ENCODE measurements around the gene MIS18A.

DNA sequence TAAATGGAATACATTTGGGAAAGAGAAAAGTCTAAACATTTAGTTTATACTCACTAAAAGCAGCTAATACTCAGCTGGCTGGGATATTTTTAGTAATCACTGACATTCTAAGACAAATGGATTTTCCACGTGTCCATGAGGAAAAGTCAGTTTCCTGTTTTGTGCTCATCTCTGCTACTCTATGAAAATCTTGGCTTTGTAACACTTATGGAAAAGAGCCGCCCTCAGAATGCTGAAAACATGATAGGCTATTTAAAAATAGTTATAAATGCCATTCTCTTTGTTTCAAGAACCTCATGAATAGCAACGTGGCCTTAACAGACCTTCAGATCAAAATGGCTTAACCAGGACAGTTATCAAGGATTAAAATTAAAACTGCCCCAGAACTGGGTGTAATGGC is 49.7 kb upstream of the MIS18A start:
- TF ChIP-seq, protein P1, sequence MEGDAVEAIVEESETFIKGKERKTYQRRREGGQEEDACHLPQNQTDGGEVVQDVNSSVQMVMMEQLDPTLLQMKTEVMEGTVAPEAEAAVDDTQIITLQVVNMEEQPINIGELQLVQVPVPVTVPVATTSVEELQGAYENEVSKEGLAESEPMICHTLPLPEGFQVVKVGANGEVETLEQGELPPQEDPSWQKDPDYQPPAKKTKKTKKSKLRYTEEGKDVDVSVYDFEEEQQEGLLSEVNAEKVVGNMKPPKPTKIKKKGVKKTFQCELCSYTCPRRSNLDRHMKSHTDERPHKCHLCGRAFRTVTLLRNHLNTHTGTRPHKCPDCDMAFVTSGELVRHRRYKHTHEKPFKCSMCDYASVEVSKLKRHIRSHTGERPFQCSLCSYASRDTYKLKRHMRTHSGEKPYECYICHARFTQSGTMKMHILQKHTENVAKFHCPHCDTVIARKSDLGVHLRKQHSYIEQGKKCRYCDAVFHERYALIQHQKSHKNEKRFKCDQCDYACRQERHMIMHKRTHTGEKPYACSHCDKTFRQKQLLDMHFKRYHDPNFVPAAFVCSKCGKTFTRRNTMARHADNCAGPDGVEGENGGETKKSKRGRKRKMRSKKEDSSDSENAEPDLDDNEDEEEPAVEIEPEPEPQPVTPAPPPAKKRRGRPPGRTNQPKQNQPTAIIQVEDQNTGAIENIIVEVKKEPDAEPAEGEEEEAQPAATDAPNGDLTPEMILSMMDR (IDR thresholded peaks at IDR 0.05): no peak
- TF ChIP-seq POLR2A (IDR thresholded peaks at IDR 0.05): no peak
